ENCODE results near the gene SPAG16. TPM values are rescaled to one million over a fixed set of nuclear protein-coding genes. Genes with fewer than 3 reads are reported as not detected.

SPAG16 gene
- total RNA-seq, 1 experiment from 2014 or later = 13.0 TPM

- BruUV-seq (replicated peaks) = no TSS peak
- TF ChIP-seq SIN3A (IDR thresholded peaks at IDR 0.05; ENCODE audit: borderline replicate concordance, insufficient read depth, low read depth, low read length) (no peak), TCF7L2 (IDR thresholded peaks at IDR 0.05; ENCODE audit: low read depth, low read length) (no peak), CTCF (IDR thresholded peaks at IDR 0.05) (no peak), POLR2AphosphoS5 (IDR thresholded peaks at IDR 0.05; ENCODE audit: low read depth, low read length) (no peak)
- TF ChIP-seq, protein P1, sequence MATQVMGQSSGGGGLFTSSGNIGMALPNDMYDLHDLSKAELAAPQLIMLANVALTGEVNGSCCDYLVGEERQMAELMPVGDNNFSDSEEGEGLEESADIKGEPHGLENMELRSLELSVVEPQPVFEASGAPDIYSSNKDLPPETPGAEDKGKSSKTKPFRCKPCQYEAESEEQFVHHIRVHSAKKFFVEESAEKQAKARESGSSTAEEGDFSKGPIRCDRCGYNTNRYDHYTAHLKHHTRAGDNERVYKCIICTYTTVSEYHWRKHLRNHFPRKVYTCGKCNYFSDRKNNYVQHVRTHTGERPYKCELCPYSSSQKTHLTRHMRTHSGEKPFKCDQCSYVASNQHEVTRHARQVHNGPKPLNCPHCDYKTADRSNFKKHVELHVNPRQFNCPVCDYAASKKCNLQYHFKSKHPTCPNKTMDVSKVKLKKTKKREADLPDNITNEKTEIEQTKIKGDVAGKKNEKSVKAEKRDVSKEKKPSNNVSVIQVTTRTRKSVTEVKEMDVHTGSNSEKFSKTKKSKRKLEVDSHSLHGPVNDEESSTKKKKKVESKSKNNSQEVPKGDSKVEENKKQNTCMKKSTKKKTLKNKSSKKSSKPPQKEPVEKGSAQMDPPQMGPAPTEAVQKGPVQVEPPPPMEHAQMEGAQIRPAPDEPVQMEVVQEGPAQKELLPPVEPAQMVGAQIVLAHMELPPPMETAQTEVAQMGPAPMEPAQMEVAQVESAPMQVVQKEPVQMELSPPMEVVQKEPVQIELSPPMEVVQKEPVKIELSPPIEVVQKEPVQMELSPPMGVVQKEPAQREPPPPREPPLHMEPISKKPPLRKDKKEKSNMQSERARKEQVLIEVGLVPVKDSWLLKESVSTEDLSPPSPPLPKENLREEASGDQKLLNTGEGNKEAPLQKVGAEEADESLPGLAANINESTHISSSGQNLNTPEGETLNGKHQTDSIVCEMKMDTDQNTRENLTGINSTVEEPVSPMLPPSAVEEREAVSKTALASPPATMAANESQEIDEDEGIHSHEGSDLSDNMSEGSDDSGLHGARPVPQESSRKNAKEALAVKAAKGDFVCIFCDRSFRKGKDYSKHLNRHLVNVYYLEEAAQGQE (IDR thresholded peaks at IDR 0.05; ENCODE audit: insufficient read depth in 1 of 2, low read depth in 2 of 2, low read length in 1 of 2) = no peak
- DNase-seq (ENCODE audit: low read depth, low spot score) = no peak
- ChIA-PET POLR2A (interaction anchor here (0.6 kb wide), 1 partner anchor 33 kb away, joined by 3 read pairs; no protein-coding TSS in a partner anchor), CTCF (no interaction called here)
- H3K27me3 ChIP-seq (ENCODE audit: control insufficient read depth, insufficient read depth, low read length) = no peaks in the 10 kb centered on the region
- H3K27ac ChIP-seq (ENCODE audit: low read length) = no peak overlapping the region
- intact Hi-C loops (cut with micrococcal nuclease; ENCODE audit: unreplicated experiment) = no loop called here
- H3K4me1 ChIP-seq (ENCODE audit: control insufficient read depth, insufficient read depth, low read length) = peaks cover 13% of the 10 kb centered on the region; the same call in 1 of the 2 replicates
- in situ Hi-C loops (cut with HindIII; ENCODE audit: low pct_unique_long_range_greater_than_20kb, low sequenced_read_pairs) = no loop called here
- no peak for ATAC-seq
- H3K4me3 ChIP-seq (ENCODE audit: low read depth in 2 of 2, low read length in 2 of 2) = no peak overlapping the region
- H3K9me3 ChIP-seq (ENCODE audit: control insufficient read depth, insufficient read depth, low read depth, low read length) = no peaks in the 10 kb centered on the region
- H3K36me3 ChIP-seq (ENCODE audit: control insufficient read depth, insufficient read depth, low read length) = no peaks in the 10 kb centered on the region
Measured at GRCh38 chr2:214066862-214067261, 782.6 kb downstream of the SPAG16 start.

DNA sequence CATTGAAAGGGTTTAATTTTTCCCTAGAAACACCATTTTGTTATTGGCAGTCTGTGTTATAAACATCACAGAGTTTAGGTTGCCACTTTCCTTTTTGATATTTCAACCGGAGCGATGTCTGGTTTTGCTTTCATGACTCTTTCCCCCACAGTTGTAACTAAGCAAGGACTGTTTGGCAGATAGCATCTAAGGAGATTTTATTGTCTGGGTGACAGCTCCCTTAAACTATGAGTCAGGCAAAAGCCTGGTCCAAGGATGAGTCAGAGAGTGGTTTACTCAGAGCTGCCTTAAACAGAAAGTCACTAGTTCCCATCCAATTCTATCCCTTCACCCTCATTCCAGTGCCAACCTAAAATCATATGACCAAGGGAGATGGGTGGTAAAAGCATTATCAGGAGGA is 785.0 kb downstream of the SPAG16 start:
- ChIA-PET CTCF (no interaction called here), POLR2A (no interaction called here)
- intact Hi-C loops (cut with micrococcal nuclease; ENCODE audit: unreplicated experiment) = no loop called here

GRCh38 chr2:214075456-214075855 is 791.2 kb downstream of the SPAG16 start:
- ChIA-PET POLR2A (no interaction called here), CTCF (no interaction called here)
- H3K36me3 ChIP-seq (ENCODE audit: control insufficient read depth, insufficient read depth, low read length) = no peaks in the 10 kb centered on the region
- ATAC-seq (no peak), DNase-seq (ENCODE audit: low read depth, low spot score) (no peak)
- no peak overlapping the region for H3K27ac ChIP-seq (ENCODE audit: low read length)
- TF ChIP-seq, protein P1 (IDR thresholded peaks at IDR 0.05; ENCODE audit: insufficient read depth in 1 of 2, low read depth in 2 of 2, low read length in 1 of 2) = no peak
- TF ChIP-seq SIN3A (IDR thresholded peaks at IDR 0.05; ENCODE audit: borderline replicate concordance, insufficient read depth, low read depth, low read length) = no peak
- no peak for TF ChIP-seq CTCF (IDR thresholded peaks at IDR 0.05)
- TF ChIP-seq TCF7L2 (IDR thresholded peaks at IDR 0.05; ENCODE audit: low read depth, low read length) = no peak
- no peak for TF ChIP-seq POLR2AphosphoS5 (IDR thresholded peaks at IDR 0.05; ENCODE audit: low read depth, low read length)
- no peaks in the 10 kb centered on the region for H3K4me1 ChIP-seq (ENCODE audit: control insufficient read depth, insufficient read depth, low read length)
- H3K4me3 ChIP-seq (ENCODE audit: low read depth in 2 of 2, low read length in 2 of 2) = no peak overlapping the region
- H3K27me3 ChIP-seq (ENCODE audit: control insufficient read depth, insufficient read depth, low read length) = no peaks in the 10 kb centered on the region
- in situ Hi-C loops (cut with HindIII; ENCODE audit: low pct_unique_long_range_greater_than_20kb, low sequenced_read_pairs) (no loop called here), intact Hi-C loops (cut with micrococcal nuclease; ENCODE audit: unreplicated experiment) (no loop called here)
- no TSS peak for BruUV-seq (replicated peaks)
- H3K9me3 ChIP-seq (ENCODE audit: control insufficient read depth, insufficient read depth, low read depth, low read length) = no peaks in the 10 kb centered on the region

More for the DNA sequence above, 785.0 kb downstream of the SPAG16 start:
- Histone ChIP-seq H3K36me3 (ENCODE audit: control insufficient read depth, insufficient read depth, low read length) (no peaks in the 10 kb centered on the region), H3K27ac (ENCODE audit: low read length) (peak overlapping the region; percentile 51), H3K9me3 (ENCODE audit: control insufficient read depth, insufficient read depth, low read depth, low read length) (no peaks in the 10 kb centered on the region), H3K4me3 (ENCODE audit: low read depth in 2 of 2, low read length in 2 of 2) (peak overlapping the region; percentile 20 to 31), H3K27me3 (ENCODE audit: control insufficient read depth, insufficient read depth, low read length) (no peaks in the 10 kb centered on the region), H3K4me1 (ENCODE audit: control insufficient read depth, insufficient read depth, low read length) (peaks cover 13% of the 10 kb centered on the region; the same call in 1 of the 2 replicates)
- ATAC-seq = peak; percentile 100
- peak; percentile 87 for DNase-seq (ENCODE audit: low read depth, low spot score)
- no TSS peak for BruUV-seq (replicated peaks)
- in situ Hi-C loops (cut with HindIII; ENCODE audit: low pct_unique_long_range_greater_than_20kb, low sequenced_read_pairs) = no loop called here
- TF ChIP-seq TCF7L2 (IDR thresholded peaks at IDR 0.05; ENCODE audit: low read depth, low read length) = peak; percentile 79; the same call in 1 of the 2 replicates
- no peak for TF ChIP-seq SIN3A (IDR thresholded peaks at IDR 0.05; ENCODE audit: borderline replicate concordance, insufficient read depth, low read depth, low read length)

Measured in Panc1 (cell line).